Amniotic stem cell (primary cell): ENCODE results near the gene DIPK1A.

Experiments used
- DNase-seq: peaks from one replicate; lab custom pipeline; 2025; lab: John Stamatoyannopoulos, UW

The DIPK1A gene

DNA sequence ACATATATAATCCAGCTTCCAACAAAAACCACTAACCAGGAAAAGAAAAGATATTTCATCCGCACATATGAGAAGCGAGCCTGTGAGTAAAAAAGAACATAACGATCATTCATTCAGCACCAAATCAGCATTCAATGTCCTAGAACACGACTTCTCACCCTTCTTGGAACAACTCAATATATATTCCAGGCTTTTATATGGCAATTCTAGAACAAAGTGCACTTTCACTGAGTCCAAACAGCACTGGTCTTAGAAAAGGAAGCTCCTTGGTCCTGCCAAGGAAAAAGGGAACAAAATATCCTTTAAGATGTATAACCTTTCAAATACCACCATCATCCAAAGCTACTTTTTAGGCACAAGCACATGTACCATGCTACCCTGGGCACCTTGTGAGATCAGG is 84.9 kb downstream of the DIPK1A start:
- DNase-seq: no peak

DNA sequence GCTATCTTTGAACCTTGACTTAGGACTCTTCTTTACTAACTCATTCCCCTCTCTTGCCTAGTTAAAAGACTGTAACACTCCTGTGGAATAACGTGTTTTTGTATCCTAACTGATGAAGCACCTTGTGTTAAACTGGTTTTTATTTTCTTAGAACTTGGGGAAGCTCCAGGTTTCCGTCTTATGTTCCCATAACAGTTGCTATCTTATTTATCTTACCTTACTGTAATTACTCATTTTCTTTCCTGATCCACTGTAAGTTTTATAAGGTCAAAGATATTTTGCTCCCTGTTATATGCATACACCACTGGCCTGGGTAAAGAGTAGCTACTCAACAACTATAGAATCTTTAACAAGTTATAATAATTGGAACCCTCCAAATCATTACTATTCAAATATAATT is 86.3 kb downstream of the DIPK1A start:
- no peak for DNase-seq

- no peak for DNase-seq
Measured at GRCh38 chr1:92872719-92873118, 88.5 kb downstream of the DIPK1A start.

DNA sequence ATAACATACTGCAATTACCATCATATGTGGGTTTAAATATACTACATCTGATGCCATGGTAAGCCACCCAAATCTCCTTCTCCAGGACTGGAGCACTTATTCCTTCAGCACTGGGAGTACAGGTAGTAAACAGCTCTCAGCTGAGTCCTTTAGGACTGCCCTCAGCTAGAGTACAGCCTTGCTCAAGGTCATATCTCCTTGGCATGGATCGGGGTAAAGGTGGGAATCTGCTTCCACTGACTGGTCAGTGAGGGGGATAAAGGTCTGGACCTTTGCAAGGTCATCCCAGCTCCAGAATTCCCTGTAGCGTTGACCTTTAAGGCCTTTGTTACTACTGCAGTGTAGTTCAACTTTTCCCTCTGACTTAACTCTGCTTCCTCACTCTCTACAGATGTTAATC is 90.7 kb downstream of the DIPK1A start:
- no peak for DNase-seq

- no peak for DNase-seq
Measured at GRCh38 chr1:92864131-92864530, 97.1 kb downstream of the DIPK1A start.

DNA sequence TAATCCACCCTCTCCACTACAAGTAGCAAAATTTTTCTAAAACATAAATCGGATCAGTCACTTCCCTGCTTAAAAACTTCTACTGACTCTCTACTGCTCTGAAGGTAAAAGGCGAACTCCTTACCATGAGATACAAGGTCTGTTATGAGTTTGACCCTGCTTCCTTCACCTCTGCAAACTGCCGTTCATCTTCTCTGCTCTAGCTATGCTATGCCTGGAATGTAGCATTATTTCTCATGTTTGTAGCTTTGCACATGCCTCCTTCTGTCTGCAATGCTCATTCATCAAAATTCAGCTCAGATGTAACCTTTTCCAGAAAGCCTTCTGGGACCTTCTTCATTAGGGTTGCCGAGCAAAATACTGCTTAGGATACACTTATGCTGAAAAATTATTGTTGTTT is 98.7 kb downstream of the DIPK1A start:
- DNase-seq: no peak

DNA sequence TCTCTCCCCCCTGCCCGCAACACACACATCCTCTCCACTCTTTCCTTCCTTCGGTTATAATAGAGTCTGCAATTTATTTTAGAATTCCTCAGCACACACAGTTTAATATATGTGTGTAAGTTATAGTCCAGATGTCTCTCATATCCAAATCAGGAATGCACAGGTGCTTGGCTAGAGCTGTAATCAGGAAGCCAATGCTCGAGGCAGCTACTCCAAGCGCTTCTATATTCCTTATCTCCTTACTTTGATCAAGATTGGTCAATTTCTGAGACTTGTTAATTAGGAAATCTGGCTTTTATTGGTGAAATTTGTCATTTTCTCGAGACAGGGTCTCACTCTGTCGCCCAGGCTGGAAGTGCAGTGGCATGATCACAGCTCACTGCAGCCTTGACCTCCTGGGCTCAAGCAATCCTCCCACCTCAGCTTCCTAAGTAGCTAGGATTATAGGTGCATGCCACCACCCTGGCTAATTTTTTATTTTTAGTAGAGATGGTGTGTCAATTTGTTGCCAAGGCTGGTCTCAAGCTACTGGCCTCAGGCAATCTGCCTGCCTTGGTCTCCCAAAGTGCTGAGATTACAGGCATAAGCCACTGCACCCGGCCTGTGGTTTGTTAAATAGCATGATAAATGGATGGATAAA is 101.7 kb downstream of the DIPK1A start:
- DNase-seq: no peak

- DNase-seq: peak; percentile 91
Measured at GRCh38 chr1:92858564-92859399, 102.5 kb downstream of the DIPK1A start.

- no peak for DNase-seq
Measured at GRCh38 chr1:92857817-92858216, 103.4 kb downstream of the DIPK1A start.

DNA sequence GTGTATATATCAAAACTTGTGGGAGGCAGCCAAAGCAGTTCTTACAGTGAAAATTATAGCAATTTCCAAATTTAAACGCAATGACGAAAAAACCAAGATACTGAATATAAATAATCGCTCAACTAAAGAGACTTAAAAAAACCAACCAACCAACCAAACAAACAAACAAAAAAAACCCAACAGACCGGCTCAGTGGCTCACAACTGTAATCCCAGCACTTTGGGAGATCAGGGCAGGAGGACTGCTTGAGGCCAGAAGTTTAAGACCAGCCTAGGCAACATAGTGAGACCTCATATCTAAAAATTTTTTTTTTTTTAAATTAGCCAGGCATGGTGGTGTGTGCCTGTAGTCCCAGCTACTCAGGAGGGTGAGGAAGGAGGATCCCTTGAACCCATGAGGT is 106.0 kb downstream of the DIPK1A start:
- no peak for DNase-seq

GRCh38 chr1:92854101-92854785 is 107.0 kb downstream of the DIPK1A start:
- no peak for DNase-seq

GRCh38 chr1:92853299-92853698 is 108.0 kb downstream of the DIPK1A start:
- DNase-seq: no peak

GRCh38 chr1:92851729-92852128 is 109.5 kb downstream of the DIPK1A start:
- no peak for DNase-seq

DNA sequence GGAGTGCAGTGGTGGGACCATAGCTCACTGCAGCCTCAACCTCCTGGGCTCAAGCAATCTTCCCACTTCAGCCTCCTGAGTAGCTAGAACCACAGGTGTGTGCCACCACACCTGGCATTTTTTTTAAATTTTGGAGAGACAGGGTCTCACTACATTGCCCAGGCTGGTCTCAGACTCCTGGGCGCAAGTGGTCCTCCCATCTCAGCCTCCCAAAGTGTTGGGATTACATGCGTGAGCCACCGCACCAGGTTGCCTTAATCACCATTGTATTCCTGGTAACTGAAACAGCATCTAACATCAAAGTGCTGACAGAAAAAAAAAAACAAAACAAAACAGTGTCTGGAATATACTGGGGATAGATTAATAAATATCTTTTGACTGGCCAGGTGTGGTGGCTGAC is 111.2 kb downstream of the DIPK1A start:
- no peak for DNase-seq

- DNase-seq: no peak
Measured at GRCh38 chr1:92848201-92848600, 113.1 kb downstream of the DIPK1A start.

DNA sequence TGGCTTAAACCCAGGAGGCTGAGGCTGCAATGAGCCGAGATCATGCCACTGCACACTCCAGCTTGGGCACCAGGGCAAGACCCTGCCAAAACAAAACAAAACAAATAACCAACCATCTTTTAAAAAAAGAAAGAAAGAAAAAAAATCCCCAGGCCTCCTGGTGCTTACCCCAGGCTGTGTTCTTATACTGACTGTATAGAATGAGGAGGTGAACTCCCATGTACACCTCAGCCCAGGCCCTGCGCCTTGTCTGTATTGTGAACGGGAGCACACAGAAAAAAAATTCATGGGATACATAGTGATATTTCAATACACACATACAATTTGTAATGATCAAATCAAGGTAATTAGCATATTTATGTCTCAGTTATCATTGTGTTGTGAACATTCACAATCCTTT is 115.4 kb downstream of the DIPK1A start:
- DNase-seq: no peak

- DNase-seq: no peak
Measured at GRCh38 chr1:92844439-92844838, 116.8 kb downstream of the DIPK1A start.

DNA sequence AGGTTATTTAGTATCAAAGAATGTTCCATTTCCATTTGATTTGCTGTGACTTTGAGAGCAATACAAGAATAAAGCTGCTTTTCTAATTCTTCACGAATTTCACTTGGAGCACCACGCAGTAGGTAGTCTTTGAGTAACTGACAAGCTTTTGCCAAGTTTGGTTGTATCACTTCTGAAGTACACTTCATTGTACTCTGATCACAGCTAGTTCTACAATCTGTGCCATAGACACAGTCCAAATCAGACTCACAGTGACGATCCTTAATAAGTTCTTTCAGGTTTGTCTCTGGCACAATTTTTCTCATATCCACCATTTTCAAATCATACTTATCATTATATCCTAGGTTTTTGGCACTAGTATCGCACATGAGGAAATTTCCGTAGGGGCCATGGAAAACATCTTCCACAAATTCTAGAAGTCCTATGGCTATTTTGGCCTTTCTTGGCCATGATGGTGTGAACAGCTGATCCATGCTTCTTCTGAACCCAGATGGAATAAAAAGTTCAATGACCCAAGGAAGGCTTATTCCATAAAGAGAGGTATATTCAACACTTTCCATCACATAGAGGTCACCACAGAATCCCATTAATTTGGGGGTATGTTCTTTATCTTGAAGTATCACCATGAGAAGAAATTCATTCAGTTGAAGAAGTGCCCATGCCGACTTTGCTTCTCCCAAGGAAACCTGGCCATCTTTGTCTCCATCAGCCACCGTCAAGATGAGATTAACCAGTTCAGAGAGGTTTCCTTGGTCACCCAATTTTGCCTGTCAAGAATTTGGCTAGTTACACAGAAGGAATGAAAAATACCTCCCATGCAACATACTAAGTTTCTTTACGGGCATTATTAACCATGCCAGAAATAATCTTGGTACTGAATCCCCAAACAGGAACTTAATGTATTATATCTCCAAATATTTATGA is 117.6 kb downstream of the DIPK1A start:
- no peak for DNase-seq

GRCh38 chr1:92843046-92843423 is 118.2 kb downstream of the DIPK1A start:
- DNase-seq: no peak

DNA sequence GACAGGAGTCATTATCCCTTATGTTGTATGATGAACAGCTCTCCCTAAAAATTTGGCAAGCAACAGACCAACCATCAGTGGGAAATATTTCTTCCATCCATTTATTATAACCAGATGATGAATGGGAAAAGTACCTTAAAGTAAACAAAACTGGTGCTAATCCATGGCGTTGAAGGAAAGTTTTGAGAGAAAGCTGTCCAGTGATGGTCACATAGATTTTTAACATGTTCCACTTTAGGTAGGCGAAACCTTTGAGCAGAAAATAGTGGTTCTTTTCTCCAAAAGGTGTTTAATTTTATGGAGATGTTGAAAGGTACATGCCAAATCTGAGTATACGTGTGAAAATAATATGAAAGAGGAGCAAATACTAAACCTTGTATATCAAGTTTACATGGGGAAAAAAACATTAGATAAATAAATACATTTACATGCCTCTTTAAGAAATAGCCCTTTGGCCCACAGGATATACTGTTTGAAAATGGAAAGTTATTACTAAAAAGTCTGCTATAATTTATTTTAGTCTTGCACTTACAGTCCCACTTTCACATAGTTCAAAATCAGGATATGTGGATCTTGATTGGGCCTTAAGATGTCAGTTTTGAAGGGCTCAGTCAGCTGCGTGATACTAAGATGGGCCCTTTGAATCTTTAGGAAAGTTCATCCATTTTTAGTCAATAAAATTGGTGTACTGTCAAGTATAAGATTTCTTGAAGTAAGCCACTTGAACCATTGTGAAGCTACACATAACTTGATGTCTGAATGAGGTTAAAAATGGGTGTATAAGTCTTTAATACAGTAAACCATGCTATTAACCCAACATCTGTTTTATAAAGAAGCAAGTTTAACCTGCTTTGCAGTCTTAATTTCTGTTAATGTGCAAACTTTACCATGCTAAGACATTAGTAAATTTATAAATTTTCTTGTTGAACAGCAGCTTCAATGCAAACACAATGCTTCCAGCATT is 118.9 kb downstream of the DIPK1A start:
- DNase-seq: no peak

DNA sequence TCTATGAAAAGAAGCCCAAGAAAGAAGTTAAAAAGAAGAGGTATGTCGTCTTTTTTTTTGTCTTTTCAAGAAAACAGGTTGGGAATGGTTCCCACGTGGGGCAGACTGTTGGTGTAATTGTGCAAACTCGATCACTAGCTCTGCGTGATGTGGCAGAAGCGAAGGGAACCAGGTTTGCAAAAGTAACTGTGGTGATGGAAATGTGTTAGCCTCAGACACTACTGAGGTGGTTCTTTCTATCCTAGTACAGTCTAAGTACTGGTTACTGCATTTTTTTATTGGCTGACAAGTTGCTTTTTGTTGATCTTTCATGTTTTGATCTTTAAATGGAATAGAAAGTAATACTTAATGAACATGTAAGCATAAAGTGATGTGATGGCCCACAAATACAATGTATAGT is 120.7 kb downstream of the DIPK1A start:
- DNase-seq: no peak
